Stimulated activated CD4-positive, alpha-beta T cell treated with anti-CD3 and anti-CD28 coated beads, Interleukin-2, amount 100 ng/mL, for 24 hours (primary cell): ENCODE data around the gene ZNF518B.
"Not testable (repeated sequence)": the region's sequence is repeated elsewhere in the genome, so short reads cannot be mapped to it uniquely, and the experiment has no call there.

Experiments used
- DNase-seq, 2 donors: peaks; one replicate each; pipeline ENCODE4 v3.0.0-alpha.2; 2020

The ZNF518B gene

DNA sequence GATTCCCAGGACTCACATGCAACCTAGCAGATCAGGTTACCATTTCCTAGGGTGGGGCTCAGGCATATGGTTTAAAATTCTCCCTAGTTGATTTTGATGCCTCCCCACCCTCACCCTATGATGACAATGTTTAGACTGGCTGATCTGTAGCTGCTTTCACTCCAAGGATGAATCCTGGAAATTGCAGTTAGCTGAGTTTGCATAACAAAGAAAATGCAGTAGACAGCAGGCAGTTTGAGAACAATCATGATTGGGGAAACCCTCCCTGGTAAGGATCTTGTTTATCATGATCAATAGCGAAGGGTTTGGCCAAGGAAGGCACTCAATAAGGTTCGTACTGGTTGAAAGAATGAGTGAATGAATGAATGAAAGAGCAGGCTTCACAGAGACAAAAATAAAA is 2.1 kb downstream of the ZNF518B start:
- DNase-seq, result no peak

DNA sequence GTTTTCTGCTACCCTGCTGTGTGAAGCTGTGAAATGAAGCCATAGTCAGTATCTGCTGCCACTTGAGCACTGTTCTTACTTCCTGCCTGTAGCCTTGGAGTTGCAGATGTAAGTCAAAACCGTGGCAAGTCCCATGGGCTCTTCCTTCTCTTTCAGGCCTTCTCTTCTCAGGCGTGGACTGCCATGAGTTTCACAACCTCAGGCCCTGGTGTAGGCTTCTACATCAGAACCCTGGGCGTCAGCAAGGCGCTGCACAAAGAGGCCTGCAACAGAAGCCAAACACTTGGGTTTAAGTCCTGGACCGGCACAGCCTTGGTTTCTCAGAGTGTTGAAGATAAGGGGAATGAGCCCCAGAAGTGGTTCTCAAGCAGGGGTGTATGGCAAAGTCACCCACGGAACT is 2.5 kb downstream of the ZNF518B start:
- no peak for DNase-seq

DNA sequence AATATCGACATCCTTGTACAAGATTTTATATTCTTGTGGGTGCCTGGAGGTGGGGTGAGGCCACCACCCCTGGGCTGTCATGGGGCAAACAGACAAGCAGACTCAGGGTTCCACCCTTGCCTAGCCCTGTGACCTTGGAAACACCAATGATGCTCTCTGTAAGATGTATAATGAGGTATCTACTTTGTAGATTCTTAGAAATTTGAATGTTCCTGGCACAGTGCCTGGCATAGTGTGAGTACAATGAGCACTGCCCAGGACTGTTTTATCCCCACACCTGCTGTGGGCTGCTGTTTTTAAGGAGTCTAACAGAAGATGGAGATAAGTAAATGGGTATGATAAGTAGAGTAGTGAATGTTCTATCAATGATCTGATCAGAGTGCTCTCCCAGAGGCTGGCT is 3.1 kb downstream of the ZNF518B start:
- DNase-seq, result no peak

DNA sequence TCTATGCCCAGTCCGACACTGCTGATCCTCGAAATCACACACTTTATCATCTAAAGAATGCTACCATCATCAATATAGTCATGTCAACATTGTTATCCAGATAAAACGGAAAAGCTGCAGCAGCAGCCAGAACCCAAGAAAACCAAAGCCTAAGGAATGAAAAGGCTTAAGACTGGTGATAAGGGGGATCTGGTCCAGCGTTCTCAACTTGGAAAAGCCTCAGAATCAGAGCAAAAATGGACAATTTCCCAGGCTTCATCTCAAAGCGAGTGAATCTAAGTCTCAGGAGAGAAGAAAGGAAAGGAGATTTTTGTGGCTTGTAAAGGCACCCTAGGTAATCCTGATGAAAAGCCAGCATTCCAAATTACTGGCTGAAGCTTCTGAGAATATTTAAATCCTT is 8.2 kb downstream of the ZNF518B start:
- DNase-seq, result no peak

- no peak for DNase-seq
These were observed 14.2 kb downstream of the ZNF518B start for GRCh38 chr4:10442976-10443375.

- DNase-seq, result no peak
These were observed 15.7 kb downstream of the ZNF518B start for GRCh38 chr4:10441512-10441911.

DNA sequence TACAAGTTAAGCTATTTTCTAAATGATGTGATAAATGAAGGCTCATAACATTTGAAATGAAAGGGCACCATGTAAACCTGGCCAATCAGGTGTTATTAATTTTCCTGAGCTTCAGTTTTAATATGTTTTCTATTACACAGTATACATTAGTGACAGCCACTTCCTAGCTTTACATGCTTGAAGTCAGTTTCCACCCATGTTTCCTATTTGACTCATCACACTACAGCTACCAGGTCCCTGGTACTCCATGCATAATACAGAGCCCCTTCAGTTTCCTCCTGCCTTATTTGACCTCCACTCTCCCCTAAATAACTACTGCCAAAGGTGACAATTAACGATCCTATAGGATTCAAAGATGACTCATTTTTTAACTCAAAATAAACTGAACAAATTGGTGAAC is 18.3 kb downstream of the ZNF518B start:
- DNase-seq, result no peak

GRCh38 chr4:10437735-10438134 is 19.5 kb downstream of the ZNF518B start:
- no peak for DNase-seq

GRCh38 chr4:10427680-10428079 is 29.5 kb downstream of the ZNF518B start:
- DNase-seq, result not testable (repeated sequence)

DNA sequence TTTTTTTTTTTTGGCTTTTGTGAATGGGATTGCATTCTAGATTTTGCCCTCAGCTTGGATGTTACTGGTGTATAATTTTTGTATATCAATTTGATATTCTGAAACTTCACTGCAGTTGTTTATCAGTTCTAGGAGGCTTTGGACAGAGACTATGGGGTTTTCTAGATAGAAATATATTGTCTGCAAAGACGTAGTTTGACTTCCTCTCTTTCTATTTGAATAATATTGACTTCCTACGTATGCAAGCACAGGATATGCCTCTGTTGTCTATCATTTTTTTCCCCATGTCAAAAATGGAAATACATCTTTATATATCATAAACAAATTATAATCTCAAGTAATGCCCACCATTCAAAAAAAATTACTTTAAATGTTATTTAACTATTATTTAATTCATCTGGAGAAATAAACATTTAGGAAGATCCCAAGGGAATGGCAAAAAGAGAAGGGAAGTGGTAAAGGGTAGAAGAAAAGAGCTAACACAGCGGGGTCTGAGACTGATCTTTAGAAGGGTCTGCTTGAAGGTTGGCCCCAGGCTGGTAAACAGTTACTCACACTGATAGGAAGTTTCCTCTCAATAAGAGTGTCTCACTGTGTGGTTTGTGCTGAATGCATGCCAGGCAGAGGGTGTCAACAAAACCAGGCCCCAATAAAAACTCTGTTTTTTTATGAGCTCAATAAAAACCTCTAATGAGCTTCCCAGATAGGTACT is 35.7 kb downstream of the ZNF518B start:
- no peak for DNase-seq

DNA sequence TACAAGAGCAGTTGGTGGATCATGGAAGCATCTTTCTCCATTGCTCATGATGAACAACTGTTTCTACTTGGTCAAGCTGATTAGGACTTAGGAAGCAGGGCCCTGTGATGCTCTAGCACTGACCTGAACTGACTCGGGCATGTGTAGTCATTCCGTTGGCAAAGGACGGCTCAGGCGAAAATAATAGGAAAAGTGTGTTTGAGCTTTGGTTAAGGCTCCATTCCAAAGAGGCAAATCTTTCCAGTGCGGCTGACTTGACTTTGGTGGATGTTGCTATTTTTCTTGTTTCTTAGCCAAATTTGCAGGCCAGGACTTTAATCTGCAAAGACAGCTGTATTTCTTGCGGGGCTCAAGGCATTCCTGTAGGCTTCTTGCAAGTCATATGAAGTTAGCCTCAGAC is 39.5 kb downstream of the ZNF518B start:
- no peak for DNase-seq

- DNase-seq, result no peak
These were observed 40.8 kb downstream of the ZNF518B start for GRCh38 chr4:10416441-10416840.

DNA sequence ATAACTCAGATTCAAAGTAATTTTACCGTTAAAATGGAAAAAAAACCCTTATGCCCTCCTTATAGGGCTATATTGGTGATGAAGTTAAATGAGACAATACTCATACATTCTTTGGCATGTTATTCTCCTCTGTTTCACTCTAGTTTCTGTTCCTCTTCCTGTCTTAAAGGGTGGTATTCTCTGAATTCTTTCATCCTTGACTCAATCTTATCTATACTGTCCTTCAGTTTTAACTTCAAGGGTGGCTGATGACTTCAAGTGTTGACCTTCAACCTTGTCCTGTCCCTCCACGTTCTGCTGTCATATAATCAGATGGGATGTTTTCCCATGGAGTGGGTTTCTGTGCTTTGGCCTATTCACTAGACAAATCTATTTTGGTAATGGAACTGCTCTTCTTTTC is 44.0 kb downstream of the ZNF518B start:
- no peak for DNase-seq

GRCh38 chr4:10405672-10406071 is 51.6 kb downstream of the ZNF518B start:
- no peak for DNase-seq

GRCh38 chr4:10403633-10404445 is 53.4 kb downstream of the ZNF518B start:
- DNase-seq, result no peak

- DNase-seq, result no peak
These were observed 61.1 kb downstream of the ZNF518B start for GRCh38 chr4:10395971-10396580.
